Chondrocyte (in vitro differentiated cells): Measurements from ENCODE around the gene DNPEP. TPM values are rescaled to one million over a fixed set of nuclear protein-coding genes. Genes with fewer than 3 reads are reported as not detected.
A peak's percentile ranks its signal among the peaks of the same experiment; 100 is the strongest.

ENCODE experiments used
- DNase-seq: peaks from one replicate; pipeline ENCODE4 v3.0.0; 2021; ENCODE audit warnings: mixed read lengths, low spot score
- H3K27ac Mint-ChIP-seq: one replicate; pipeline ENCODE4 v1.8.0; 2021; ENCODE audit warnings: mild to moderate bottlenecking, moderate library complexity, mixed read lengths; ENCODE audit not compliant: unreplicated experiment
- H3K27me3 Mint-ChIP-seq: 2 replicates; pipeline ENCODE4 v1.8.0; 2021; ENCODE audit warnings: low read depth, mixed read lengths
- H3K36me3 Mint-ChIP-seq: 2 replicates; pipeline ENCODE4 v1.8.0; 2021; ENCODE audit warnings: low read depth, mixed read lengths
- H3K4me1 Mint-ChIP-seq: 2 replicates; pipeline ENCODE4 v1.8.0; 2021; ENCODE audit warnings: low read depth, mild to moderate bottlenecking, mixed read lengths
- H3K4me3 Mint-ChIP-seq: one replicate; pipeline ENCODE4 v1.8.0; 2021; ENCODE audit warnings: mild to moderate bottlenecking, moderate library complexity, mixed read lengths; ENCODE audit not compliant: unreplicated experiment
- H3K9me3 Mint-ChIP-seq: 2 replicates; pipeline ENCODE4 v1.8.0; 2021; ENCODE audit warnings: low read depth, mixed read lengths
- CTCF ChIP-seq: fragments of 200-600 bp; sonication (generic); IDR thresholded peaks from 2 replicates; pipeline ENCODE4 v1.5.0; 2021; ENCODE audit warnings: antibody characterized with exemption, mild to moderate bottlenecking, moderate library complexity
- total RNA-seq: library from RNA; stranded (reverse); gene quantifications from 3 replicates; pipeline ENCODE4 v1.2.1, GENCODE V29; 2021

The DNPEP gene
- total RNA-seq, 1 donor from 2014 or later: 42.3 TPM

GRCh38 chr2:219434468-219434717 lies 46.7 kb upstream of the DNPEP start:
- Mint-ChIP-seq H3K27me3 (no peaks in the 10 kb centered on the region), H3K27ac (no peak overlapping the region), H3K9me3 (no peaks in the 10 kb centered on the region), H3K4me3 (no peak overlapping the region), H3K4me1 (peaks cover 12% of the 10 kb centered on the region), H3K36me3 (no peaks in the 10 kb centered on the region)
- DNase-seq: no peak
- TF ChIP-seq CTCF: no peak

- Mint-ChIP-seq H3K4me3 (no peak overlapping the region), H3K27me3 (no peaks in the 10 kb centered on the region), H3K4me1 (peaks cover 12% of the 10 kb centered on the region), H3K27ac (no peak overlapping the region), H3K9me3 (no peaks in the 10 kb centered on the region), H3K36me3 (no peaks in the 10 kb centered on the region)
- peak; percentile 15 for DNase-seq
- TF ChIP-seq CTCF: peak; percentile 72
Measured at GRCh38 chr2:219433666-219434467, 46.2 kb upstream of the DNPEP start.

- Mint-ChIP-seq H3K4me3 (no peak overlapping the region), H3K9me3 (no peaks in the 10 kb centered on the region), H3K36me3 (no peaks in the 10 kb centered on the region), H3K27me3 (no peaks in the 10 kb centered on the region), H3K4me1 (peaks cover 12% of the 10 kb centered on the region), H3K27ac (peak overlapping the region; percentile 73)
- peak; percentile 77 for TF ChIP-seq CTCF
- DNase-seq: peak; percentile 22
Measured at GRCh38 chr2:219430633-219431615, 43.2 kb upstream of the DNPEP start.

- peak overlapping the region; percentile 73 for H3K27ac Mint-ChIP-seq
- peaks cover 12% of the 10 kb centered on the region for H3K4me1 Mint-ChIP-seq
- DNase-seq: peak; percentile 41
- no peaks in the 10 kb centered on the region for H3K27me3 Mint-ChIP-seq
- H3K36me3 Mint-ChIP-seq: no peaks in the 10 kb centered on the region
- no peaks in the 10 kb centered on the region for H3K9me3 Mint-ChIP-seq
- H3K4me3 Mint-ChIP-seq: no peak overlapping the region
- no peak for TF ChIP-seq CTCF
Measured at GRCh38 chr2:219429958-219430606, 42.4 kb upstream of the DNPEP start.

GRCh38 chr2:219428469-219428868 lies 40.8 kb upstream of the DNPEP start:
- peaks cover 12% of the 10 kb centered on the region for H3K4me1 Mint-ChIP-seq
- no peak overlapping the region for H3K27ac Mint-ChIP-seq

More at GRCh38 chr2:219428469-219428868, 40.8 kb upstream of the DNPEP start:
- Mint-ChIP-seq H3K27me3 (no peaks in the 10 kb centered on the region), H3K9me3 (no peaks in the 10 kb centered on the region), H3K36me3 (no peaks in the 10 kb centered on the region), H3K4me3 (no peak overlapping the region)
- DNase-seq: no peak
- no peak for TF ChIP-seq CTCF
